Panc1 (cell line): ENCODE results near the gene SGO2.

Experiments used
- CTCF ChIP-seq: fragments of 450-650 bp; IDR thresholded peaks from 2 replicates; pipeline ENCODE4 v1.5.1; 2017; ENCODE audit warnings: mild to moderate bottlenecking
- POLR2AphosphoS5 ChIP-seq: IDR thresholded peaks from 2 replicates; pipeline ENCODE4 v1.6.1; 2012; ENCODE audit warnings: mild to moderate bottlenecking, low read depth, low read length, moderate library complexity

GRCh38 chr2:200618590-200619021 is 92.6 kb downstream of the SGO2 start:
- TF ChIP-seq CTCF (peak; percentile 63), POLR2AphosphoS5 (no peak)
